Activated naive CD4-positive, alpha-beta T cell treated with anti-CD3 and anti-CD28 coated beads, Interleukin-2, amount 10 ng/mL, durations not matched to agents 7 days and 5 days (primary cell): Measurements from ENCODE around the gene FGD4.

Experiments used
- CTCF ChIA-PET: fragments of 350-600 bp; sonication (Branson Sonifier 250); formaldehyde crosslinking; loops from one replicate; lab custom pipeline; 2021; ENCODE audit warnings: antibody characterized with exemption; lab: Charles Lee
- DNase-seq: peaks from one replicate; pipeline ENCODE4 v3.0.0-alpha.2; 2020
- H3K27ac Mint-ChIP-seq: one replicate; pipeline ENCODE4 v1.8.0; 2021; ENCODE audit warnings: mild to moderate bottlenecking, moderate library complexity, mixed read lengths
- H3K27me3 Mint-ChIP-seq: one replicate; pipeline ENCODE4 v1.8.0; 2021; ENCODE audit warnings: mild to moderate bottlenecking, mixed read lengths
- H3K36me3 Mint-ChIP-seq: one replicate; pipeline ENCODE4 v1.8.0; 2021; ENCODE audit warnings: mixed read lengths
- H3K4me1 Mint-ChIP-seq: one replicate; pipeline ENCODE4 v1.8.0; 2021; ENCODE audit warnings: mixed read lengths
- H3K4me3 Mint-ChIP-seq: one replicate; pipeline ENCODE4 v1.8.0; 2021; ENCODE audit warnings: mild to moderate bottlenecking, moderate library complexity, mixed read lengths
- H3K9me3 Mint-ChIP-seq: one replicate; pipeline ENCODE4 v1.8.0; 2021; ENCODE audit warnings: mixed read lengths

The FGD4 gene

DNA sequence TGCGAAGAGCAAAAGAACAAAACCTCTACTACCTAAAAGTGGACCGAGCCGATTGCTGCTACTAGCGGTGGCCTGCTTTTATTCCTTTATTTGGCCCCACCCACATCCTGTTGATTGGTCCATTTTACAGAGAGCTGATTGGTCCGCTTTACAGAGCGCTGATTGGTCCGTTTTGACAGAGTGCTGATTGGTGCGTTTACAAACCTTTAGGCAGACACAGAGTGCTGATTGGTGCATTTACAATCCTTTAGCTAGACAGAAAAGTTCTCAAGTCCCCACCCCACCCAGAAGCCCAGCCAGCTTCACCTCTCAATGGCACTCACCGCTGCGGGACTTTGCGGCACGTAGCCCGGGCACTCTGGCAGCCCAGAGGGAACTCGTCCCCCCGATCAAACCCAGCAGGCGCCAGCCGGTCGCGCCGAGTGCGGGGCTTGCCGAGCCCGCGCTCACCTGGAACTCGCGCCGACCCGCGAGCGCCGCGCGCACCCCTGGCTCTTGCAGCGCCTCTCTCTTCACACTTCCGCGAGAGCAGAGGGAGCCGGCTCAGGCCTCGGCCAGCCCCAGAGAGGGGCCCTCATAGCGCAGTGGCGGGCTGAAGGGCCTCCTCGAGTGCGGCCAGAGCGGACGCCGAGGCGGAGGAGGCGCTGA, 8.7 kb upstream of the FGD4 start:
- CTCF ChIA-PET, result interaction anchor here (0.9 kb wide), 1 partner anchor 11 kb away, joined by 3 read pairs; no protein-coding TSS in a partner anchor
- peak; percentile 52 for DNase-seq
- no peaks in the 10 kb centered on the region for H3K36me3 Mint-ChIP-seq
- H3K4me3 Mint-ChIP-seq, result peak overlapping the region; percentile 59
- H3K27me3 Mint-ChIP-seq, result peaks cover 16% of the 10 kb centered on the region
- H3K9me3 Mint-ChIP-seq, result no peaks in the 10 kb centered on the region
- peak overlapping the region; percentile 65 for H3K27ac Mint-ChIP-seq
- peaks cover 5% of the 10 kb centered on the region for H3K4me1 Mint-ChIP-seq

DNA sequence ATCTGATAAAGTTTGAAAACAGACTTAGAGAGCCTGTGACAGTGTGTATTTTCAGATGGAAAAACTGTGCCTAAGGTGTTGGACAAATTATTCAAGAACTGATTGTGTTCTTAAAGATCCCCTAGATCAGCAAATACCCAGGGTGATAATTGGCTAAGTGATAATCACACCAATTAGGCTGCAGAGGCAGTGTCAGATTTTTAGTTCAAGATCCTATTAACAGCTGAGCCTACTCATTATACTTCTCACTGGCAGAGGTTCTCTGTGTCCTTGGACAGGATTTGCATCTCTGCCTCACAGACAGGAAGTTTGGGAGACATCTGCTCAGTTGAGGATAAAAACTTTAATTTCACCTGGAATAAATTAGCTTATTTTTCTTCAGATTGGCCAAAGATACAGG, 4.3 kb upstream of the FGD4 start:
- no peak for DNase-seq
- Mint-ChIP-seq H3K27me3 (peaks cover 52% of the 10 kb centered on the region), H3K4me1 (peaks cover 12% of the 10 kb centered on the region), H3K4me3 (no peak overlapping the region), H3K9me3 (no peaks in the 10 kb centered on the region), H3K27ac (no peak overlapping the region), H3K36me3 (no peaks in the 10 kb centered on the region)
- CTCF ChIA-PET, result no interaction called here

DNA sequence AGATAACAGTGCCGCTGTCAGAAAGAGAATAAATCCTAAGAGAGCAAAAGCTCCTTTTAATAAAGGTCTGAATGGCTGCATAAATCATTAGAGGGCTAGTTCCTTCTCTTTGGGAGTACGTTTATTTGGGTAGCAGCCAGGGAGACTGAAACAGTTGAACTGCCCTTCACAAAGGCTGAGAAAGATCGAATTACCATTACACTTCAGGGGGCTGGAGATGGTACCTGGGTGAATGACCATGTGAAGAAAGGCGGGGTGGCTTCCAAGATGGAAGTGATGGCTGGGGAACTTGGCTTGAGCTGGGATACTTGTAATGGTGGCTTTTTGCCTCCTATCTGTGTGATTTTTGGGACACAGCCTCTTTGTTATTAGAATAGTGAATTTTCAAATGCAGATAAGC, 1.7 kb upstream of the FGD4 start:
- Mint-ChIP-seq H3K9me3 (no peaks in the 10 kb centered on the region), H3K4me1 (peaks cover 11% of the 10 kb centered on the region), H3K27ac (no peak overlapping the region), H3K4me3 (no peak overlapping the region), H3K36me3 (no peaks in the 10 kb centered on the region), H3K27me3 (peaks cover 63% of the 10 kb centered on the region)
- no peak for DNase-seq
- CTCF ChIA-PET, result interaction anchor here (1.8 kb wide), 1 partner anchor 357 kb away, joined by 6 read pairs; the partner anchor contains the start of gene YARS2

GRCh38 chr12:32398181-32398580, 1.2 kb upstream of the FGD4 start:
- no peak for DNase-seq
- no peaks in the 10 kb centered on the region for H3K9me3 Mint-ChIP-seq
- CTCF ChIA-PET, result interaction anchor here (1.8 kb wide), 1 partner anchor 357 kb away, joined by 6 read pairs; the partner anchor contains the start of gene YARS2
- no peaks in the 10 kb centered on the region for H3K36me3 Mint-ChIP-seq
- peaks cover 11% of the 10 kb centered on the region for H3K4me1 Mint-ChIP-seq
- H3K27me3 Mint-ChIP-seq, result peaks cover 62% of the 10 kb centered on the region
- H3K4me3 Mint-ChIP-seq, result no peak overlapping the region
- H3K27ac Mint-ChIP-seq, result no peak overlapping the region

- Mint-ChIP-seq H3K4me3 (peak overlapping the region; percentile 61), H3K9me3 (no peaks in the 10 kb centered on the region), H3K36me3 (no peaks in the 10 kb centered on the region), H3K4me1 (peaks cover 11% of the 10 kb centered on the region), H3K27ac (no peak overlapping the region), H3K27me3 (peaks cover 65% of the 10 kb centered on the region)
- DNase-seq, result no peak
- CTCF ChIA-PET, result interaction anchor here (0.6 to 1.8 kb wide), 2 partner anchors 31 to 356 kb away, joined by 3 to 6 read pairs; partner anchors contain the start of gene YARS2
Observed at GRCh38 chr12:32398816-32399369, 465 bp upstream of the FGD4 start.

GRCh38 chr12:32400114-32400672, 835 bp downstream of the FGD4 start:
- Mint-ChIP-seq H3K27me3 (peaks cover 66% of the 10 kb centered on the region), H3K4me1 (peaks cover 11% of the 10 kb centered on the region), H3K4me3 (peak overlapping the region; percentile 67), H3K36me3 (no peaks in the 10 kb centered on the region), H3K27ac (no peak overlapping the region), H3K9me3 (no peaks in the 10 kb centered on the region)
- DNase-seq, result no peak
- CTCF ChIA-PET, result interaction anchor here (0.9 kb wide), 1 partner anchor 20 kb away, joined by 3 read pairs; no protein-coding TSS in a partner anchor

GRCh38 chr12:32400866-32401265, 1.5 kb downstream of the FGD4 start:
- H3K27ac Mint-ChIP-seq, result no peak overlapping the region
- no peak for DNase-seq
- H3K27me3 Mint-ChIP-seq, result peaks cover 63% of the 10 kb centered on the region
- H3K36me3 Mint-ChIP-seq, result no peaks in the 10 kb centered on the region
- no peak overlapping the region for H3K4me3 Mint-ChIP-seq
- H3K4me1 Mint-ChIP-seq, result peaks cover 11% of the 10 kb centered on the region
- H3K9me3 Mint-ChIP-seq, result no peaks in the 10 kb centered on the region
- CTCF ChIA-PET, result interaction anchor here (0.9 to 1.1 kb wide), 2 partner anchors 19 to 355 kb away, joined by 3 read pairs; partner anchors contain the start of gene YARS2

- no peak for DNase-seq
- H3K4me1 Mint-ChIP-seq, result peaks cover 11% of the 10 kb centered on the region
- no peak overlapping the region for H3K27ac Mint-ChIP-seq
- CTCF ChIA-PET, result no interaction called here
- no peaks in the 10 kb centered on the region for H3K36me3 Mint-ChIP-seq
- no peak overlapping the region for H3K4me3 Mint-ChIP-seq
- H3K27me3 Mint-ChIP-seq, result peaks cover 53% of the 10 kb centered on the region
- no peaks in the 10 kb centered on the region for H3K9me3 Mint-ChIP-seq
Observed at GRCh38 chr12:32402170-32402569, 2.8 kb downstream of the FGD4 start.

DNA sequence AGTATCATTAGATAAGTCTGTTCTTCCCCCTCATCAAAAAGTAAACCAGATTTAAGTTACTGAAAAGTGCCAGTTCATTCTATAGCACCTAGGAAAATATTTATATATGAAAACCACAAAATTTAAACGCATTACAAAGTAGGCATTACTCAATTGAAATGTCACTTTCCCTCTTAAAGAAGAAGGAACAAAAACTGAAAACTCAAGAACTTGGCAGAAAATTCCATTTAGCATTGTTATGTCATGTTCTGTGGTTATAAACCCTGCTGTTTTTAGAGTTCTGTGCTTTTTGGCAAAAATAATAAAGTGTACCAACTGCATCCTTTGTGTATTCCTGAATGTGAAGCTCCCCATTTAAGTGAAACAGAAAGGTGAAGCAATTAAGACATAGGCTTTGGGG, 3.6 kb downstream of the FGD4 start:
- H3K4me1 Mint-ChIP-seq, result peaks cover 11% of the 10 kb centered on the region
- CTCF ChIA-PET, result no interaction called here
- H3K9me3 Mint-ChIP-seq, result no peaks in the 10 kb centered on the region
- H3K4me3 Mint-ChIP-seq, result no peak overlapping the region
- no peak for DNase-seq
- no peaks in the 10 kb centered on the region for H3K36me3 Mint-ChIP-seq
- H3K27ac Mint-ChIP-seq, result no peak overlapping the region
- H3K27me3 Mint-ChIP-seq, result peaks cover 47% of the 10 kb centered on the region

DNA sequence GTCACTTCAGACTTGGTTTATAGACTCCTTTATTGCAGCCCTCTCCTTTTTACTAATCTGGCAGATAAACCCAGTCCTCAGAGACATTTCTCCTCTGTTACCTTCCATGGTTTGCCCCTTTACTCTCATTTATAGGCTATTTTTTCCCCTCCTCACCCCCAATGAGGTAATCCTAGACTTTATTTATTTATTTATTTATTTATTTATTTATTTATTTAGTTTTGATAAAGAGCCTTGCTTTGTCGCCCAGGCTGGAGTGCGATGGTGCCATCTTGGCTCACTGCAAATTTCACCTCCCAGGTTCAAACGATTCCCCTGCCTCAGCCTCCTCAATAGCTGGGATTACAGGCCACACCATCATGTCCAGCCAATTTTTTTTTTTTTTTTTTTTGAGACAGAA, 8.4 kb downstream of the FGD4 start:
- CTCF ChIA-PET, result interaction anchor here (0.7 to 1.2 kb wide), 2 partner anchors 238 to 351 kb away, joined by 3 read pairs; no protein-coding TSS in a partner anchor
- no peaks in the 10 kb centered on the region for H3K9me3 Mint-ChIP-seq
- no peak for DNase-seq

DNA sequence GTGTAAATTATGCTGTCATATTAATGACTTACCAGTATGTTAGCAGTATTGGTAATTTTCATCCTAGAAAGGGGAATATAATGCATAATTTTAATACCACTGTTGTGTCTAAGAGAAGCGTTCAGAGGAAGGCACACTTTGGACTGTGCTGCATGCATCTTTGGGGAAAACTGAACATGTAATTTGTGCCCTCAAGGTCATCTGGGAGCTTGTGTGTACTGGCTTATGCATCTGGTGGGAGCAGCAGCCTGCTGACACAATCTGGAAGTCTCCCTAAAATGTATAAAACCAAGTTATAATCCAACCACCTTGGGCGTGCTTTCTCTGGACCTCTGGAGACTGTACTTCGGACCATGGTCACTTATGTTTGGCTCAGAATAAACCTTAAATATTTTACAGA, 14.1 kb downstream of the FGD4 start:
- CTCF ChIA-PET, result no interaction called here
- Mint-ChIP-seq H3K4me1 (no peaks in the 10 kb centered on the region), H3K36me3 (no peaks in the 10 kb centered on the region), H3K4me3 (no peak overlapping the region), H3K27me3 (no peaks in the 10 kb centered on the region), H3K9me3 (no peaks in the 10 kb centered on the region), H3K27ac (no peak overlapping the region)
- no peak for DNase-seq

More for the DNA sequence above, 8.4 kb downstream of the FGD4 start:
- Mint-ChIP-seq H3K36me3 (no peaks in the 10 kb centered on the region), H3K4me3 (no peak overlapping the region), H3K27ac (no peak overlapping the region), H3K4me1 (no peaks in the 10 kb centered on the region), H3K27me3 (peaks cover 4% of the 10 kb centered on the region)

GRCh38 chr12:32418221-32418620, 18.9 kb downstream of the FGD4 start:
- Mint-ChIP-seq H3K36me3 (no peaks in the 10 kb centered on the region), H3K4me1 (no peaks in the 10 kb centered on the region), H3K4me3 (no peak overlapping the region), H3K9me3 (no peaks in the 10 kb centered on the region), H3K27ac (no peak overlapping the region), H3K27me3 (no peaks in the 10 kb centered on the region)
- no peak for DNase-seq
- CTCF ChIA-PET, result no interaction called here

- CTCF ChIA-PET, result no interaction called here
- no peaks in the 10 kb centered on the region for H3K9me3 Mint-ChIP-seq
- no peak for DNase-seq
- no peaks in the 10 kb centered on the region for H3K4me1 Mint-ChIP-seq
- no peaks in the 10 kb centered on the region for H3K27me3 Mint-ChIP-seq
- H3K36me3 Mint-ChIP-seq, result no peaks in the 10 kb centered on the region
- H3K4me3 Mint-ChIP-seq, result no peak overlapping the region
- H3K27ac Mint-ChIP-seq, result no peak overlapping the region
Observed at GRCh38 chr12:32418903-32419519, 19.7 kb downstream of the FGD4 start.

DNA sequence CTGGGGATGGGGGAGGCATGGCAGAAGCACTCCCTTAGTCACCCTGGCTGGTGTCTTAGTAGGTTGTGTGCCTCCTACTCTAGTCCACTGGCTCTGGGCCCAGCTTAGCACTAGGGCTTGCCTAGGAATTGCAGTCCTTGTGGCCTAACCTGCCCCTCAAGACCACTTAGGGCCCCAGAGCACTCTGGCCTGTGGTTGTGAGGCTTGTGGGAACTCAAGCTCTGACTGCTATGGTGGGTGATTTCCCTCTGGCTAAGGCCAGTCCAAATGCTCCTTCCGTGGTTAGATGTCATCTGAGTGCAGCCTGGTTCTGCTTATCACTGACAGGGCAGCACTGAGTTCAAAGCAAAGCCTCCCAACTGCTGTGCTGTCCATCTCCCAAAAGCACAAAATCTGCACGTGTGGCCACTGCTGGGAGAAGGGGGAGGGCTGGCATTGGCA, 20.2 kb downstream of the FGD4 start:
- H3K27ac Mint-ChIP-seq, result no peak overlapping the region
- H3K27me3 Mint-ChIP-seq, result no peaks in the 10 kb centered on the region
- H3K36me3 Mint-ChIP-seq, result no peaks in the 10 kb centered on the region
- H3K9me3 Mint-ChIP-seq, result no peaks in the 10 kb centered on the region
- CTCF ChIA-PET, result interaction anchor here (1.0 kb wide), 1 partner anchor 19 kb away, joined by 3 read pairs; no protein-coding TSS in a partner anchor
- no peak for DNase-seq
- no peaks in the 10 kb centered on the region for H3K4me1 Mint-ChIP-seq
- H3K4me3 Mint-ChIP-seq, result no peak overlapping the region
